CD4-positive, alpha-beta T cell treated with Interleukin-10 for 1 hour (primary cell): ENCODE measurements around the gene AGA.

ENCODE experiments used
- DNase-seq: peaks from one replicate; pipeline ENCODE4 v3.0.0-alpha.2; 2020

Gene AGA

GRCh38 chr4:177385576-177386277 is 56.5 kb downstream of the AGA start:
- no peak for DNase-seq

GRCh38 chr4:177384856-177385397 is 57.3 kb downstream of the AGA start:
- DNase-seq = no peak

GRCh38 chr4:177381762-177382310 is 60.4 kb downstream of the AGA start:
- DNase-seq = no peak
